Liver (tissue), 9 donors: ENCODE results near the gene MARCOL. TPM values are rescaled to one million over a fixed set of nuclear protein-coding genes. Genes with fewer than 3 reads are reported as not detected.

Experiments
- DNase-seq: peaks from one replicate; pipeline ENCODE4 v3.0.0-alpha.2; 2017; ENCODE audit warnings: low spot score
- H3K27ac ChIP-seq, 2 donors: one replicate each; pipeline ENCODE4 v1.7.0; 2013; ENCODE audit warnings: inconsistent platforms in 2 of 2, low read length in 2 of 2, control low read depth in 1 of 2, low read depth in 1 of 2, mild to moderate bottlenecking in 1 of 2
- H3K27me3 ChIP-seq, 4 donors: one replicate each; pipeline versions ENCODE4 v1.6.1 to v1.7.0; 2013; ENCODE audit warnings: low read length in 3 of 4, inconsistent platforms in 1 of 4, mild to moderate bottlenecking in 1 of 4, moderate library complexity in 1 of 4; ENCODE audit not compliant: control insufficient read depth in 4 of 4, insufficient read depth in 4 of 4
- H3K36me3 ChIP-seq, 4 donors: one replicate each; pipeline versions ENCODE4 v1.6.1 to v1.7.0; 2013; ENCODE audit warnings: low read length in 3 of 4, mild to moderate bottlenecking in 3 of 4, low read depth in 1 of 4, moderate library complexity in 1 of 4; ENCODE audit not compliant: control insufficient read depth in 4 of 4, insufficient read depth in 3 of 4
- H3K4me1 ChIP-seq, 4 donors: one replicate each; pipeline versions ENCODE4 v1.6.1 to v1.7.0; 2013; ENCODE audit warnings: low read length in 3 of 4, mild to moderate bottlenecking in 3 of 4, moderate library complexity in 1 of 4; ENCODE audit not compliant: control insufficient read depth in 4 of 4, insufficient read depth in 4 of 4
- H3K4me3 ChIP-seq, 3 donors: one replicate each; pipeline versions ENCODE4 v1.6.1 to v1.7.0; 2013; ENCODE audit warnings: low read length in 3 of 3, control low read depth in 1 of 3, low read depth in 1 of 3, mild to moderate bottlenecking in 1 of 3
- H3K9ac ChIP-seq, 2 donors: one replicate each; pipeline ENCODE4 v1.7.0; 2013; ENCODE audit warnings: low read length in 2 of 2, mild to moderate bottlenecking in 2 of 2, moderate library complexity in 2 of 2, control low read depth in 1 of 2, low read depth in 1 of 2
- H3K9me3 ChIP-seq, 4 donors: one replicate each; pipeline versions ENCODE4 v1.6.1 to v1.7.0; 2013; ENCODE audit warnings: low read length in 3 of 4; ENCODE audit not compliant: control insufficient read depth in 4 of 4
- ATF3 ChIP-seq: IDR thresholded peaks from 2 replicates; pipeline ENCODE4 v1.6.1; 2016; ENCODE audit warnings: antibody characterized with exemption
- CTCF ChIP-seq: fragments of 150-350 bp; IDR thresholded peaks from 2 replicates; pipeline ENCODE4 v1.5.1; 2017; ENCODE audit warnings: improper control_type of control experiment, low read depth, low read length; ENCODE audit not compliant: missing input control
- EGR1 ChIP-seq, 2 donors: IDR thresholded peaks; 2 replicates each; pipeline ENCODE4 v1.6.1; 2016 to 2018; ENCODE audit warnings: antibody characterized with exemption in 2 of 2, low read depth in 2 of 2
- FOXA1 ChIP-seq: IDR thresholded peaks from 2 replicates; pipeline ENCODE4 v1.6.1; 2016; ENCODE audit warnings: antibody characterized with exemption
- FOXA2 ChIP-seq: IDR thresholded peaks from 2 replicates; pipeline ENCODE4 v1.6.1; 2016; ENCODE audit warnings: antibody characterized with exemption
- GABPA ChIP-seq, 2 donors: IDR thresholded peaks in 1 of 2; conservative IDR thresholded peaks in 1 of 2; 2 replicates each; pipeline ENCODE4 v1.6.1; 2016; ENCODE audit warnings: antibody characterized with exemption in 2 of 2, mild to moderate bottlenecking in 1 of 2, moderate library complexity in 1 of 2
- HNF4A ChIP-seq, 2 donors: conservative IDR thresholded peaks; 2 replicates each; pipeline ENCODE4 v1.6.1; 2016; ENCODE audit warnings: antibody characterized with exemption in 2 of 2, mild to moderate bottlenecking in 2 of 2
- HNF4G ChIP-seq: IDR thresholded peaks from 2 replicates; pipeline ENCODE4 v1.6.1; 2016; ENCODE audit warnings: antibody characterized with exemption
- JUND ChIP-seq, 2 donors: IDR thresholded peaks; 2 replicates each; pipeline ENCODE4 v1.6.1; 2016; ENCODE audit warnings: antibody characterized with exemption in 2 of 2
- MAX ChIP-seq: IDR thresholded peaks from 2 replicates; pipeline ENCODE4 v1.6.1; 2016; ENCODE audit warnings: antibody characterized with exemption
- RXRA ChIP-seq, 2 donors: IDR thresholded peaks; 2 replicates each; pipeline ENCODE4 v1.6.1; 2017 to 2018; ENCODE audit warnings: antibody characterized with exemption in 2 of 2, mild to moderate bottlenecking in 1 of 2
- SP1 ChIP-seq: IDR thresholded peaks from 2 replicates; pipeline ENCODE4 v1.6.1; 2018; ENCODE audit warnings: antibody characterized with exemption, mild to moderate bottlenecking
- TAF1 ChIP-seq: conservative IDR thresholded peaks from 2 replicates; pipeline ENCODE4 v1.6.1; 2016; ENCODE audit warnings: antibody characterized with exemption, mild to moderate bottlenecking
- YY1 ChIP-seq: IDR thresholded peaks from 2 replicates; pipeline ENCODE4 v1.6.1; 2016; ENCODE audit warnings: antibody characterized with exemption, mild to moderate bottlenecking
- WGBS: extraction: QIAGEN DNeasy Blood & Tissue Kit; methylation state at CpG from one replicate; pipeline ENCODE4 v1.1.7; 2013; 5-methylcytosine and 5-hydroxymethylcytosine counted together
- polyA plus RNA-seq, 2 donors: library from polyadenylated mRNA; stranded (reverse) in 1 of 2; unstranded in 1 of 2; fragments of 200-250 nt in 1 of 2; fragments of >200 nt in 1 of 2; fragmentation: Nextera tagmentation in 1 of 2; extraction: Ambion mirVana in 1 of 2; gene quantifications; one replicate each; pipeline versions ENCODE4 v1.2.1 to v1.2.3, GENCODE V29; 2013 to 2015
- total RNA-seq, 2 donors: library from RNA; depleted of rRNA; stranded (reverse); fragments of >200 nt; gene quantifications; one replicate each; pipeline ENCODE4 v1.2.3, GENCODE V29; 2014
- donor health status: healthy.
- donor health status: healthy.
- donor health status: healthy.
- donor health status: healthy.
- donor health status: healthy.

Gene MARCOL
- total and polyA plus RNA-seq, 4 donors: not detected

GRCh38 chr5:148259288-148259687 lies 21.0 kb downstream of the MARCOL start:
- Histone ChIP-seq H3K27me3 (no peaks in the 10 kb centered on the region), H3K9me3 (peaks cover 0 to 12% (median 4%) of the 10 kb centered on the region in 4 donors), H3K4me3 (no peak overlapping the region), H3K9ac (no peak overlapping the region), H3K27ac (no peak overlapping the region), H3K36me3 (peaks cover 0 to 2% (median 0%) of the 10 kb centered on the region in 4 donors), H3K4me1 (no peaks in the 10 kb centered on the region)
- TF ChIP-seq JUND (IDR thresholded peaks at IDR 0.05) (no peak), CTCF (no peak), TAF1 (no peak), MAX (no peak), ATF3 (no peak), EGR1 (IDR thresholded peaks at IDR 0.05; ENCODE audit: low read depth in 2 of 2) (no peak), GABPA (IDR thresholded peaks at IDR 0.05 in 1 of 2, conservative IDR thresholded peaks at IDR 0.05 in 1 of 2) (no peak), YY1 (no peak), HNF4G (no peak), SP1 (no peak)
- DNase-seq: no peak
- WGBS: 77% methylated on average over 2 of the region's 2 CpGs

GRCh38 chr5:148261221-148261620 lies 22.9 kb downstream of the MARCOL start:
- H3K36me3 ChIP-seq: peaks cover 0 to 2% (median 0%) of the 10 kb centered on the region in 4 donors
- H3K27ac ChIP-seq: no peak overlapping the region
- H3K9me3 ChIP-seq: peaks cover 0 to 14% (median 3%) of the 10 kb centered on the region in 4 donors
- H3K4me3 ChIP-seq: no peak overlapping the region
- H3K4me1 ChIP-seq: no peaks in the 10 kb centered on the region
- DNase-seq: no peak
- no peaks in the 10 kb centered on the region for H3K27me3 ChIP-seq
- H3K9ac ChIP-seq: no peak overlapping the region
- TF ChIP-seq FOXA1 (no peak), FOXA2 (no peak), MAX (no peak), HNF4A (conservative IDR thresholded peaks at IDR 0.05) (no peak)

GRCh38 chr5:148267962-148268361 lies 29.6 kb downstream of the MARCOL start:
- no peak for DNase-seq

More at GRCh38 chr5:148267962-148268361, 29.6 kb downstream of the MARCOL start:
- Histone ChIP-seq H3K27me3 (no peaks in the 10 kb centered on the region), H3K4me3 (no peak overlapping the region), H3K4me1 (no peaks in the 10 kb centered on the region), H3K9me3 (peaks cover 0 to 3% (median 0%) of the 10 kb centered on the region in 4 donors), H3K9ac (no peak overlapping the region), H3K36me3 (no peaks in the 10 kb centered on the region), H3K27ac (no peak overlapping the region)
- no peak for TF ChIP-seq ATF3
- no peak for TF ChIP-seq RXRA (IDR thresholded peaks at IDR 0.05)
- no peak for TF ChIP-seq JUND (IDR thresholded peaks at IDR 0.05)
- TF ChIP-seq SP1: no peak
- TF ChIP-seq MAX: no peak
- 53% methylated on average over 3 of the region's 3 CpGs for WGBS
